HepG2 (cell line): ENCODE measurements around the gene RIPOR3. TPM values are rescaled to one million over a fixed set of nuclear protein-coding genes. Genes with fewer than 3 reads are reported as not detected.
A peak's percentile ranks its signal among the peaks of the same experiment; 100 is the strongest.

Experiments
- ATAC-seq: fragments of 200-7000 bp; cut with Tn5 transposase; 3 replicates; pipeline ENCODE4 v1.9.1; 2020; ENCODE audit warnings: mild to moderate bottlenecking, moderate library complexity
- BruUV-seq: library from RNA; stranded (reverse); fragments of 400-500 nt; replicated peaks from 2 replicates; lab custom pipeline; 2021; lab: Mats Ljungman, UMichigan
- CTCF ChIA-PET: fragments of 300-600 bp; formaldehyde crosslinking; extraction: SDS; loops from one replicate; lab custom pipeline; 2021; ENCODE audit warnings: low total read pairs, inconsistent platforms, low intra/inter-chr PET ratio; lab: Yijun Ruan, JAX
- POLR2A ChIA-PET: fragments of 350-600 bp; sonication (Branson Sonifier 250); formaldehyde crosslinking; loops from one replicate; lab custom pipeline; 2020; ENCODE audit warnings: antibody characterized with exemption, inconsistent platforms; lab: Yijun Ruan, JAX
- DNase-seq: peaks from one replicate; pipeline ENCODE4 v3.0.0-alpha.2; 2015; ENCODE audit warnings: low spot score
- FAIRE-seq: peaks from 3 replicates; lab custom pipeline; 2011; peaks lifted over from hg19 to GRCh38; lab: Jason Lieb, UNC
- H2AFZ ChIP-seq: one replicate; pipeline ENCODE4 v1.6.1; 2011; ENCODE audit warnings: low read length, inconsistent platforms
- H3K27ac ChIP-seq: fragments of 300-600 bp; 3 replicates; pipeline ENCODE4 v1.8.0; 2011; ENCODE audit warnings: mixed run types, mild to moderate bottlenecking, mixed read lengths, low read length, inconsistent platforms; ENCODE audit not compliant: insufficient read depth; ENCODE audit errors: extremely low read length
- H3K27me3 ChIP-seq, 2 experiments: fragments of 200-600 bp in 1 of 2; 2 replicates in 1 of 2; 3 replicates in 1 of 2; pipeline versions ENCODE4 v1.6.0 to v1.8.0; 2011; ENCODE audit warnings: low read length in 2 of 2, mild to moderate bottlenecking in 2 of 2, moderate library complexity in 2 of 2, inconsistent platforms in 1 of 2; ENCODE audit not compliant: insufficient read depth in 2 of 2, control insufficient read depth in 1 of 2
- H3K36me3 ChIP-seq, 2 experiments: fragments of 200-600 bp in 1 of 2; replicated peaks in 1 of 2; 2 replicates in 1 of 2; 3 replicates in 1 of 2; pipeline versions ENCODE4 v1.5.1 to v1.8.0; 2011; ENCODE audit warnings: low read length in 2 of 2, inconsistent platforms in 1 of 2; ENCODE audit not compliant: insufficient read depth in 2 of 2, control insufficient read depth in 1 of 2
- H3K4me1 ChIP-seq: 2 replicates; pipeline ENCODE4 v1.5.1; 2012; ENCODE audit warnings: low read length, inconsistent platforms; ENCODE audit not compliant: insufficient read depth
- H3K4me2 ChIP-seq: 2 replicates; pipeline ENCODE4 v1.6.0; 2011; ENCODE audit warnings: low read depth, low read length, inconsistent platforms
- H3K4me3 ChIP-seq, 3 experiments: fragments of 200-600 bp in 1 of 3; sonication (generic), shearing (Covaris generic) in 1 of 3; replicated peaks in 1 of 3; 2 replicates each; pipeline ENCODE4 v1.5.1; 2011 to 2016; ENCODE audit warnings: low read length in 3 of 3, inconsistent platforms in 2 of 3, low read depth in 2 of 3, mild to moderate bottlenecking in 2 of 3, control low read depth in 1 of 3, mixed read lengths in 1 of 3; ENCODE audit not compliant: insufficient read depth in 1 of 3
- H3K79me2 ChIP-seq: one replicate; pipeline ENCODE4 v1.6.1; 2011; ENCODE audit warnings: low read length, inconsistent platforms; ENCODE audit not compliant: insufficient read depth
- H3K9ac ChIP-seq: 2 replicates; pipeline ENCODE4 v1.6.0; 2011; ENCODE audit warnings: mild to moderate bottlenecking, low read depth, low read length, inconsistent platforms; ENCODE audit not compliant: insufficient read depth
- H3K9me3 ChIP-seq: 2 replicates; pipeline ENCODE4 v1.5.1; 2012; ENCODE audit warnings: mild to moderate bottlenecking, low read length
- H4K20me1 ChIP-seq: 2 replicates; pipeline ENCODE4 v1.6.0; 2011; ENCODE audit warnings: inconsistent platforms, mild to moderate bottlenecking, low read length, moderate library complexity; ENCODE audit not compliant: insufficient read depth
- AHDC1 ChIP-seq: sonication (generic); formaldehyde crosslinking; IDR thresholded peaks from 2 replicates; pipeline ENCODE4 v1.5.1; 2020; ENCODE audit warnings: mild to moderate bottlenecking, missing genetic modification reagents, borderline replicate concordance
- DPF2 ChIP-seq: sonication (generic); formaldehyde crosslinking; IDR thresholded peaks from 2 replicates; pipeline ENCODE4 v1.4.0; 2020; ENCODE audit warnings: mild to moderate bottlenecking, low read depth, missing genetic modification reagents, borderline replicate concordance
- MAFF ChIP-seq: IDR thresholded peaks from 2 replicates; pipeline ENCODE4 v1.6.1; 2011; ENCODE audit warnings: low read depth, low read length, improper control_type of control experiment
- MAFK ChIP-seq, 2 experiments: IDR thresholded peaks in 1 of 2; conservative IDR thresholded peaks in 1 of 2; 2 replicates each; pipeline ENCODE4 v1.6.1; 2011; ENCODE audit warnings: improper control_type of control experiment in 2 of 2, low read length in 2 of 2
- NCOA5 ChIP-seq: sonication (generic); formaldehyde crosslinking; IDR thresholded peaks from 2 replicates; pipeline ENCODE4 v1.4.0; 2020; ENCODE audit warnings: missing genetic modification reagents
- NFE2 ChIP-seq: sonication (generic); formaldehyde crosslinking; IDR thresholded peaks from 2 replicates; pipeline ENCODE4 v1.4.0; 2020; ENCODE audit warnings: missing genetic modification reagents
- NFE2L2 ChIP-seq: fragments of 150-350 bp; IDR thresholded peaks from 2 replicates; pipeline ENCODE4 v1.6.1; 2014; ENCODE audit warnings: low read length
- SMAD9 ChIP-seq: sonication (generic); formaldehyde crosslinking; IDR thresholded peaks from 2 replicates; pipeline ENCODE4 v1.5.1; 2020; ENCODE audit warnings: mild to moderate bottlenecking, missing genetic modification reagents
- SOX6 ChIP-seq, 2 experiments: fragments of 450-650 bp in 1 of 2; sonication (generic) in 1 of 2; formaldehyde crosslinking in 1 of 2; IDR thresholded peaks; 2 replicates each; pipeline versions ENCODE4 v1.4.0 to v1.6.1; 2017 to 2020; ENCODE audit warnings: antibody characterized with exemption in 1 of 2, mild to moderate bottlenecking in 1 of 2, missing genetic modification reagents in 1 of 2
- TBL1XR1 ChIP-seq: fragments of 150-350 bp; IDR thresholded peaks from 2 replicates; pipeline ENCODE4 v1.6.1; 2014; ENCODE audit warnings: borderline replicate concordance, low read length; ENCODE audit not compliant: partially characterized antibody
- ZNF292 ChIP-seq: sonication (generic); formaldehyde crosslinking; IDR thresholded peaks from 2 replicates; pipeline ENCODE4 v1.8.1; 2022; ENCODE audit warnings: mild to moderate bottlenecking, low read depth, missing genetic modification reagents, borderline replicate concordance
- ZNF768 ChIP-seq: sonication (generic); formaldehyde crosslinking; IDR thresholded peaks from 2 replicates; pipeline ENCODE4 v1.4.0; 2020; ENCODE audit warnings: missing genetic modification reagents
- WGBS: methylation state at CpG from one replicate; pipeline ENCODE4 v1.1.6; 2017; ENCODE audit warnings: low lambda C conversion rate; 5-methylcytosine and 5-hydroxymethylcytosine counted together
- in situ Hi-C: cut with HindIII; loops from 2 replicates; pipeline ENCODE4 v1.10.0; 2017; ENCODE audit warnings: low pct_unique_long_range_greater_than_20kb; ENCODE audit not compliant: extremely low pct_ligation_motif_present
- intact Hi-C: fragments of 100-400 bp; cut with micrococcal nuclease; formaldehyde crosslinking; loops from one replicate; pipeline ENCODE4 v1.10.0; 2022; ENCODE audit not compliant: unreplicated experiment
- polyA plus RNA-seq, 8 experiments: library from polyadenylated mRNA; depleted of rRNA in 3 of 8; stranded (reverse) in 7 of 8; unstranded in 1 of 8; fragments of >200 nt; fragmentation: Illumina TruSeq in 4 of 8; extraction: Trizol in 4 of 8; gene quantifications; 2 replicates each; pipeline versions ENCODE4 v1.2.1 to v1.2.3, GENCODE V29; 2011 to 2016; ENCODE audit warnings: low read depth in 4 of 8, missing spikeins in 1 of 8, mixed read lengths in 1 of 8; ENCODE audit not compliant: insufficient read depth in 1 of 8
- total RNA-seq, 5 experiments: library from RNA; depleted of rRNA; stranded (reverse); fragments of >200 nt; fragmentation: Illumina TruSeq; extraction: Trizol; gene quantifications; 2 replicates each; pipeline ENCODE4 v1.2.3, GENCODE V29; 2016; ENCODE audit warnings: low read depth in 1 of 5

RIPOR3 gene
- total and polyA plus RNA-seq, 2 of the 13 experiments (the other 11 are each of a cell fraction or from before 2014, with no cell fraction given): 0.18 TPM; not detected in 1

GRCh38 chr20:50617022-50617421, 74.3 kb downstream of the RIPOR3 start:
- H3K9me3 ChIP-seq: peaks cover 7% of the 10 kb centered on the region
- H3K4me3 ChIP-seq: no peak overlapping the region
- H2AFZ ChIP-seq: no peak overlapping the region
- no peak overlapping the region for H3K27ac ChIP-seq
- ChIA-PET POLR2A (interaction anchor here (0.7 kb wide), 1 partner anchor 1910 kb away, joined by 4 read pairs; no protein-coding TSS in a partner anchor), CTCF (no interaction called here)
- TF ChIP-seq TBL1XR1 (no peak), MAFF (peak; percentile 22; the same call in 1 of the 2 replicates), ZNF768 (peak; percentile 34; the same call in 1 of the 2 replicates), MAFK (conservative IDR thresholded peaks at IDR 0.05 in 1 of 2, IDR thresholded peaks at IDR 0.05 in 1 of 2; ENCODE audit: low read length in 2 of 2) (peak; percentile 63 to 73), NFE2 (peak; percentile 60; the same call in 1 of the 2 replicates), NFE2L2 (peak; percentile 94)
- BruUV-seq: no TSS peak
- intact Hi-C loops (no loop called here), in situ Hi-C loops (no loop called here)
- DNase-seq: no peak
- no peaks in the 10 kb centered on the region for H3K79me2 ChIP-seq
- peaks cover 0 to 2% of the 10 kb centered on the region in 2 experiments; a peak in 2 of 5 replicates for H3K27me3 ChIP-seq
- no peak overlapping the region for H3K9ac ChIP-seq
- H3K4me1 ChIP-seq: peaks cover 13% of the 10 kb centered on the region
- FAIRE-seq: no peak
- no peaks in the 10 kb centered on the region for H4K20me1 ChIP-seq
- H3K36me3 ChIP-seq: no peaks in the 10 kb centered on the region
- WGBS: 43% methylated on average over 5 of the region's 5 CpGs
- no peak for ATAC-seq
- no peak overlapping the region for H3K4me2 ChIP-seq

DNA sequence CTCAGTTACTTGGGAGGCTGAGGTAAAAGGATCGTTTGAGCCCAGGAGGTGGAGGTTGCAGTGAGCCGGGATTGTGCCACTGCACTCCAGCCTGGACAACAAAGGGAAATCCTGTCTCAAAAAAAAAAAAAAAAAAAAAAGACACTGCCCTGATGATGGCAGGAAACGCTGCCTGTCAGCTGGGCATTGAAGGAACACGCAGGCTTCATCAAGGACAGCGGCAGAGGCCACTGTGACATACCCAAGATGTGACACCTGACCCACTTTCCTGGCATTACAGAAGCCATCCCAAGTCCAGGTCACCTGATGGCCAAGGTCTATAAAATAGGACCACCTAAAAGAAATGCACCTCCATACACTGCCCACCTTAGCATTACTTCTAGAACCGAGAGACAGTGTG, 75.9 kb downstream of the RIPOR3 start:
- CTCF ChIA-PET: no interaction called here
- no peak for TF ChIP-seq ZNF292 (CRISPR knock-in tag)
- no peak for TF ChIP-seq DPF2
- no peak for TF ChIP-seq SOX6 (IDR thresholded peaks at IDR 0.05)
- TF ChIP-seq SOX6 (CRISPR knock-in tag; IDR thresholded peaks at IDR 0.05): no peak
- TF ChIP-seq AHDC1 (CRISPR knock-in tag): no peak
- TF ChIP-seq SMAD9 (CRISPR knock-in tag): no peak
- no peak for TF ChIP-seq NCOA5 (CRISPR knock-in tag)

More for the DNA sequence above, 75.9 kb downstream of the RIPOR3 start:
- Histone ChIP-seq H3K9ac (no peak overlapping the region), H3K79me2 (no peaks in the 10 kb centered on the region), H3K36me3 (no peaks in the 10 kb centered on the region), H3K9me3 (no peaks in the 10 kb centered on the region), H3K27ac (no peak overlapping the region), H3K4me2 (no peak overlapping the region), H2AFZ (no peak overlapping the region), H3K27me3 (peaks cover 0 to 2% of the 10 kb centered on the region in 2 experiments; a peak in 1 of 5 replicates), H3K4me1 (peaks cover 13% of the 10 kb centered on the region), H4K20me1 (no peaks in the 10 kb centered on the region), H3K4me3 (no peak overlapping the region)
- intact Hi-C loops: no loop called here
- DNase-seq: no peak
- BruUV-seq: no TSS peak
- in situ Hi-C loops: no loop called here
- no peak for ATAC-seq
- FAIRE-seq: no peak
- POLR2A ChIA-PET: no interaction called here
- 50% methylated on average over 6 of the region's 6 CpGs for WGBS
